Forelimb muscle (tissue), 1 donor: ENCODE data around the gene ZNF618. TPM values are rescaled to one million over a fixed set of nuclear protein-coding genes. Genes with fewer than 3 reads are reported as not detected.
"Not testable (repeated sequence)": the region's sequence is repeated elsewhere in the genome, so short reads cannot be mapped to it uniquely, and the experiment has no call there.

ENCODE experiments used
- DNase-seq: peaks from one replicate; pipeline ENCODE4 v3.0.0-alpha.2; 2013; ENCODE audit warnings: low read depth
- polyA plus RNA-seq: library from polyadenylated mRNA; unstranded; fragments of 120-200 nt; gene quantifications from one replicate; pipeline ENCODE4 v1.2.1, GENCODE V29; 2013; ENCODE audit not compliant: insufficient read length

ZNF618 gene
- polyA plus RNA-seq, 1 donor, result 13.2 TPM

- no peak for DNase-seq
These were observed 112.4 kb downstream of the ZNF618 start for GRCh38 chr9:113988385-113989016.

- DNase-seq, result no peak
These were observed 113.1 kb downstream of the ZNF618 start for GRCh38 chr9:113989017-113989713.

- no peak for DNase-seq
These were observed 113.8 kb downstream of the ZNF618 start for GRCh38 chr9:113989714-113990569.

GRCh38 chr9:113990570-113990907 lies 114.4 kb downstream of the ZNF618 start:
- no peak for DNase-seq

DNA sequence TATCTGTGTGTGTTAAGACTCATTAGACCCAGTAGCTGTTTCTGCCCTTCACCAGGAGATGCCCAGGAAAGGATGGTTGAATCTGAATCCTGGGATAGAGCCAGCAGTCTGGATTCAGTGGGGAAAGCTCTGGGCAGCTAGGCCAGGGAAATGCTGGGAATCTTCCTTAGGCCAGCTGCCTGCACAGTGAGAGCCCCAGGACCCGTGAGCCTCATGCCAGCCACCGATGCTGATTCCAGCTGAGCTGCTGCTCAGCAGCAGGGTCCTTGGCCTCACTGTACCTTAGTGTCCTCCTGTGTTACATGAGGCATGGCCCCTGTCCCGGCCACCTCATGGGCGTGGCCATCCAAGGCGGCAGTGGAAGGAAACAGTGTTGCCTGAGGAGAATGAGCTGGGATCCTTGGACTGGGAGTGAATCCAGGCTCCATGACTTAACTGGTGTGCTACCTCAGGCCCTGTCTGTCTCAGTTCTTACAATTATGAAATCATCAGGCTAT lies 114.9 kb downstream of the ZNF618 start:
- DNase-seq, result no peak

- DNase-seq, result no peak
These were observed 115.6 kb downstream of the ZNF618 start for GRCh38 chr9:113991714-113992113.

DNA sequence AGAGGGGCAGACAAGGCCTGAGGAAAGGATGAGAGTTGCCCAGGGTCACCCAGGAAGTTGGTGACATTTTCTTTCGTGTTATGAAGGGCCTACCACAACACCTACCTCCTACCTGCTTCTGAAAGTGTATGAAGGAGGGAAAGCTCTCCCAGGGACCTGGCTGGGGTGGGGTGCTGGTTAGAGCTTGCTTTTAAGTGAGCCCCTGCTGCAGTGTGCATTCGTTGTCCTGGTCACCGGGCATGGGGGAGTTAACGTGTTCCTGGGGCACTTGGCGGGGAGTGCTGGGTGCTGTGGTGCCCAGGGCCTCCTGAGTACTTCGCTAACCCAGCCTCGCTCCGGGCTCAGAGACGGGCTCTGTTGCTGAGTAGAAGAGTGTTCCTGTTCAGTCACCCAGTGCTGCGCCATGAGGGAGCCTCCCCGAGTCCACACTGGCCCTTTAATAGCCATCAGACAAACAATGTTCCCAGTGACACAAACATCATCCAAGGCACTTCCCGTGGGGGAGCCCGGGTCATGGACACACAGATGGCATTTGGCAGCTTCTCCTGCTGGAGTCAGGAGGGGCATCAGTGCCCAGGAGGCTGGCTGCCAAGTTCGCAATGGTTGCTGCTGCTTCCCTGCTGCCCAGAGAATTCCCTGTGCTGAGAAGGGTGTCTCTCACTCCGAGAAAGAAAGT lies 116.3 kb downstream of the ZNF618 start:
- no peak for DNase-seq

- no peak for DNase-seq
These were observed 116.9 kb downstream of the ZNF618 start for GRCh38 chr9:113992994-113993393.

GRCh38 chr9:113993838-113994540 lies 117.9 kb downstream of the ZNF618 start:
- no peak for DNase-seq

DNA sequence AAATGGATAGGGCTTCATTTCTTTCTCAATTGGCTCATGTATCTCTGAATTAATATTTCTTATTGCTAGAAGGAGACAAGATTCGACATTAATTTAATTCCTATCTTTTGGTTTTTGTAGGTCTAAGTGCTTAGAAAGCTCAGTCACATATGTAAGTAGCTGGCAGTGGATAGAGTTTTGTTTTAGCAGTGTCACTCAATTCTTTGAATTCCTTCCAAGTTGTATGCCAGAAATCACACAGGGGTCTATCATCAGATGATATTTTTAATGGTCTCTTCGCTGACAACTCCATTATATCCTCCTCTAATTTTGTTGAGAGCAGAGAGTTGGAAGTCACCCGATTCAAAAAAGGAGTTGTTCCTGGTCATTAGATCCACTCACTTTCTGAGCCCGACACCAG lies 119.3 kb downstream of the ZNF618 start:
- no peak for DNase-seq

DNA sequence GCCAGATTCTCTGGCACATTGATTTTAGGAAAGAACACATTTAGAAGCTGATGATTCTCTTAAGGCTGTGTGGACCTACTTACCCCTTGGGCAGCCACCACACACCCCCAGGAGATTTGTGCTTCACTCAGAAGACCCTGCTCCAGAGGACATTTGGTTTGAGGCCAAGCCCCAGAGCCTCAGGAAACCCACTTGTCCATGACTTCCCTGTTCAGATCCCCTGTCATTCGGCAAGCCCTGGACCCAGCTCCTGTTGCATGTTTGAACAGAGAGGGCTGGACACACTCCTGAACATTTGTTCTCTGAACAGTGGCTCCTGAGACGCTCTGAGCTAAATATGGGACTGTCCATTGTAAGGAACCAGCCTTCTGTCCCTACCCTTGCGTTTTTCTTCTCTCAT lies 119.9 kb downstream of the ZNF618 start:
- DNase-seq, result no peak

- DNase-seq, result no peak
These were observed 120.5 kb downstream of the ZNF618 start for GRCh38 chr9:113996531-113997001.

- not testable (repeated sequence) for DNase-seq
These were observed 121.0 kb downstream of the ZNF618 start for GRCh38 chr9:113997064-113997463.

DNA sequence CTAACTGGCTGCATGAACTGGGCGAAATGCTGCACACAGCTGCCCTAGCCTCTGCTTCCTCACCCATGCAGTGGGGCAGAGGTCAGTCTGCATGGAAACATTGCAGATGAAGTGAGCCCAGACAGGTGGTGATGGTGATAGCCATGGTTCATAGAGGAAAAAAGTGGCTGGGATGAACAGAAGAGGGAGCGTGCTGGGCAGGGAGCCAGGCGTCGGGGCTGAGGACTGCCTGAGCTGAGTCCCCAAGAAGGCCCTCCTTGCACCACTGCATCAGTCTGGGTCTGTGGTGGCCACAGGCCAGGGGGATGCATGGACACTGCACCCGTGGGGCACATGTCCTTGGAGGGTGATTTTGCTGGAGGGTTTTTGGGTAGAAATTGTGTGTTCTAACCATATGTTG lies 121.5 kb downstream of the ZNF618 start:
- DNase-seq, result no peak

GRCh38 chr9:113998114-113998513 lies 122.0 kb downstream of the ZNF618 start:
- DNase-seq, result no peak

DNA sequence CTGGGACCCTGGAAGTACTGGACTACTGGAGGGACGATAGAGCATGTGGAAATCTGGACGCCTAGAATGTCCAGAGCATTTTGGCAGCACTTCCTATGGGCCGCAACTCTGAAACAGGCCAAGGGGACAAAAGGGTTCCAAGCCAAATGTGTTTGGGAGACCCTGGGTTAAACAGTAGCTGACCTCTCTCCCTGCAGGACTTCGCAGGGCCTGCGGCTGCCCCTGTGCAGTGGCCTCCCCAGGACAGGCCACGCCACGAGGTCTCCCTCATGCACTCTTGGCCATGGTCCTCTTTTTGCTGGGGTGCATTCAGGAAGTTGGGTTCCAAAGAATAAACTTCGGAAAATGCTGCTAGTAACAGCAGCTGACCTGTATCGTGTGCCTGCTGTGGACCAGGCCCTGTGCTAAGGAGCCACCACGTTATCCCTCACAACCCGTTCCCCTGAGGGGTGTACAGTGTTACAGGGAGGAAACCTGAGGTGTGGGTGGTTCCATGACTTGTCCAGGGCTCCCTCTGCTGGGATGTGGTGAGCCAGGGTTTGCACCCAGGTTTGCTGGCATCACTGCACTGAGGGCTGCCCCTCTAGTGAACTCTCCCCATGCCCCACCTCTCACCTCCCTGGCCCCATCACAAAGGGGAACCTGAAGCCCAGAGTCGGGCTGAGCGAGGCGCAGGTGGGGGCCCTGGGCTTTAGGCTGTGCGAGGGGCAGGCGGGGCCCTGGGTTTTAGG lies 122.6 kb downstream of the ZNF618 start:
- DNase-seq, result no peak

GRCh38 chr9:113999256-114000062 lies 123.3 kb downstream of the ZNF618 start:
- DNase-seq, result no peak

DNA sequence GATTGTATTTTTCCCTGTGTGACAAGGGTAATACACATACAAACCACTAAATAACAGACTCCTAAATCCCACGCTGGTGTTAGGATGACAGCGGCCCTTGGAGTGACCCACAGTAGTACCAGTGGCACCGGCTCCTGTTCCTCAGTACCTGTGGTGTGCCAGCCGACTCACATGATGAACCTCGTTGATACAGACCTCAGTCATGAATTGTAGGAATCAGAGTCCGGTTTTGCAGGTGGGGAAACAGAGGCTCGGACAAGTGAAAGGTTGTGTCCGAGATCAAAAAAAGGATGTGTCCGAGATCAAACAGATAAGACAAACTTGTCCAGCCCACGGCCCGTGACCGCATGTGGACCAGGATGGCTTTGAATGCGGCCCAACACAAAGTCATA lies 124.0 kb downstream of the ZNF618 start:
- no peak for DNase-seq

GRCh38 chr9:114000671-114001409 lies 124.7 kb downstream of the ZNF618 start:
- no peak for DNase-seq
